Measurements from ENCODE around the gene NOSTRIN. TPM values are rescaled to one million over a fixed set of nuclear protein-coding genes. Genes with fewer than 3 reads are reported as not detected.

NOSTRIN gene
- total and polyA plus RNA-seq, 10 donors = 3.5 to 20.3 (median 10.0) TPM

DNA sequence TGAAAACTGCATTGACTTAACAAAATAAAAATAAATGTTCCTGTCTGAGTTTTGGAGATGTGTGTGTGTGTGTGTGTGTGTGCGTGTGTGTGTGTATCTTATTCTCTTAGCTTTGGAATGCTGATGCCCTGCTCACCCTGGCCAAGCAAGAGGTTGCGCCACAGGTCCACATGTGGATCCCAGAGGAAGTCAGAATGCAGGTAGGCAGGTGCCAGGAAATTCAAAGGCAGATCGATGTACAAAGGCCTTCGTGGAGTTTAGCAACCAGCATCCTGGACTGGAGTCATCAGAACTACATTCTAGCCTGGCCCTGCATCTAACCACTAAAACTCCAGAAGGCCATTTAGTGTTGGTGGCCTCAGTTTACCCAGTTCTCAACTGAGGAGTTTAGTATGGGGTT, 111.1 kb downstream of the NOSTRIN start:
- H3K9me3 ChIP-seq = peaks cover 0 to 7% (median 3%) of the 10 kb centered on the region in 8 donors
- 81 to 95% (median 87%) methylated on average over 4 of the region's 4 CpGs for WGBS, 5 donors
- H3K36me3 ChIP-seq = no peaks in the 10 kb centered on the region
- H3K27me3 ChIP-seq (replicated peaks in 1 of 7) = peaks cover 0 to 32% (median 7%) of the 10 kb centered on the region in 7 donors
- H3K4me1 ChIP-seq = peaks cover 0 to 7% (median 2%) of the 10 kb centered on the region in 6 donors
- intact Hi-C loops (cut with DNase I; ENCODE audit: low total_unique reads) = no loop called here
- no peak overlapping the region for H3K27ac ChIP-seq
- H3K4me3 ChIP-seq = no peak overlapping the region
- no peak for TF ChIP-seq POLR2AphosphoS5 (IDR thresholded peaks at IDR 0.05)
- no peak for TF ChIP-seq POLR2A (IDR thresholded peaks at IDR 0.05)
- TF ChIP-seq, protein P1, sequence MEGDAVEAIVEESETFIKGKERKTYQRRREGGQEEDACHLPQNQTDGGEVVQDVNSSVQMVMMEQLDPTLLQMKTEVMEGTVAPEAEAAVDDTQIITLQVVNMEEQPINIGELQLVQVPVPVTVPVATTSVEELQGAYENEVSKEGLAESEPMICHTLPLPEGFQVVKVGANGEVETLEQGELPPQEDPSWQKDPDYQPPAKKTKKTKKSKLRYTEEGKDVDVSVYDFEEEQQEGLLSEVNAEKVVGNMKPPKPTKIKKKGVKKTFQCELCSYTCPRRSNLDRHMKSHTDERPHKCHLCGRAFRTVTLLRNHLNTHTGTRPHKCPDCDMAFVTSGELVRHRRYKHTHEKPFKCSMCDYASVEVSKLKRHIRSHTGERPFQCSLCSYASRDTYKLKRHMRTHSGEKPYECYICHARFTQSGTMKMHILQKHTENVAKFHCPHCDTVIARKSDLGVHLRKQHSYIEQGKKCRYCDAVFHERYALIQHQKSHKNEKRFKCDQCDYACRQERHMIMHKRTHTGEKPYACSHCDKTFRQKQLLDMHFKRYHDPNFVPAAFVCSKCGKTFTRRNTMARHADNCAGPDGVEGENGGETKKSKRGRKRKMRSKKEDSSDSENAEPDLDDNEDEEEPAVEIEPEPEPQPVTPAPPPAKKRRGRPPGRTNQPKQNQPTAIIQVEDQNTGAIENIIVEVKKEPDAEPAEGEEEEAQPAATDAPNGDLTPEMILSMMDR (IDR thresholded peaks at IDR 0.05 in 8 of 11, conservative IDR thresholded peaks at IDR 0.05 in 3 of 11) = no peak
- no peak for DNase-seq

Other genes with a start within 250 kb of the NOSTRIN start
- gene SPC25, start 87.8 kb downstream of the NOSTRIN start, total RNA-seq = 1 to 10 TPM in 5 of 7 donors, under 1 TPM in 1, not detected in 1; 0.25 to 3.5 (median 2.1) TPM
- gene SPC25, start 87.8 kb downstream of the NOSTRIN start, polyA plus RNA-seq = 1 to 10 TPM in 2 of 3 donors, under 1 TPM in 1; 0.54 to 4.2 (median 2.8) TPM
- gene G6PC2, start 98.7 kb downstream of the NOSTRIN start, total RNA-seq = not detected
- gene G6PC2, start 98.7 kb downstream of the NOSTRIN start, polyA plus RNA-seq = not detected
- under 1 TPM in 4 of 7 donors, not detected in 3; 0.10 to 0.32 (median 0.24) TPM for gene ABCB11, start 228.7 kb downstream of the NOSTRIN start, total RNA-seq
- under 1 TPM; 0.03 to 0.12 (median 0.07) TPM for gene ABCB11, start 228.7 kb downstream of the NOSTRIN start, polyA plus RNA-seq